Gastroesophageal sphincter (tissue), 3 donors: ENCODE data around the gene ATM.

Source experiments
- EP300 ChIP-seq: sonication (generic); formaldehyde crosslinking; IDR thresholded peaks from one replicate; pipeline ENCODE4 v1.6.1; 2017; ENCODE audit warnings: antibody characterized with exemption, mild to moderate bottlenecking
- POLR2AphosphoS5 ChIP-seq: sonication (generic); formaldehyde crosslinking; IDR thresholded peaks from one replicate; pipeline ENCODE4 v1.6.1; 2017; ENCODE audit warnings: antibody characterized with exemption
- TF ChIP-seq, protein P1 (sequence below), 4 experiments: fragments of 200-600 bp in 2 of 4; fragments of 450-650 bp in 2 of 4; sonication (generic) in 1 of 4; IDR thresholded peaks; one replicate each; pipeline ENCODE4 v1.5.1; 2017 to 2019; ENCODE audit warnings: antibody characterized with exemption in 4 of 4, mild to moderate bottlenecking in 2 of 4, moderate library complexity in 2 of 4

DNA sequence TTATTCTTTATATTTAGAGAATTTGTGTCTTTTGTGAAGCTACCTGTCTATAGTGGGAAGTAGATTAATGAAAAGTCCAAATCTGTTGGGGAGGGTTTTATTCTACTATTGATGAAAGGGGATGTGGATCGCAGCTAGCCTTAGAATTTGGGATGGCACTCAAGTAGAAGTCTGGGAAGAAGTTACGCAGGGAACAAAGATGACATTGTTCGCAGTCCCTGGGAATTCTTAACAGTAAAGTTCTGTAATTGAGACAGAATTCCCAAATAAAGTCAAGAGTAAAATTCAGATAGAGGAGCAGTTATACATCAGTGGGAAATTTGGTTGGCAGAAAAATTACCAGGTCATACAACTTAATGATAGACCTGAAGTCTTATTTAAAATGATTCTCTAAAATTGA lies 64.1 kb downstream of the ATM start:
- TF ChIP-seq, protein P1, sequence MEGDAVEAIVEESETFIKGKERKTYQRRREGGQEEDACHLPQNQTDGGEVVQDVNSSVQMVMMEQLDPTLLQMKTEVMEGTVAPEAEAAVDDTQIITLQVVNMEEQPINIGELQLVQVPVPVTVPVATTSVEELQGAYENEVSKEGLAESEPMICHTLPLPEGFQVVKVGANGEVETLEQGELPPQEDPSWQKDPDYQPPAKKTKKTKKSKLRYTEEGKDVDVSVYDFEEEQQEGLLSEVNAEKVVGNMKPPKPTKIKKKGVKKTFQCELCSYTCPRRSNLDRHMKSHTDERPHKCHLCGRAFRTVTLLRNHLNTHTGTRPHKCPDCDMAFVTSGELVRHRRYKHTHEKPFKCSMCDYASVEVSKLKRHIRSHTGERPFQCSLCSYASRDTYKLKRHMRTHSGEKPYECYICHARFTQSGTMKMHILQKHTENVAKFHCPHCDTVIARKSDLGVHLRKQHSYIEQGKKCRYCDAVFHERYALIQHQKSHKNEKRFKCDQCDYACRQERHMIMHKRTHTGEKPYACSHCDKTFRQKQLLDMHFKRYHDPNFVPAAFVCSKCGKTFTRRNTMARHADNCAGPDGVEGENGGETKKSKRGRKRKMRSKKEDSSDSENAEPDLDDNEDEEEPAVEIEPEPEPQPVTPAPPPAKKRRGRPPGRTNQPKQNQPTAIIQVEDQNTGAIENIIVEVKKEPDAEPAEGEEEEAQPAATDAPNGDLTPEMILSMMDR (IDR thresholded peaks at IDR 0.05): no peak
- TF ChIP-seq EP300 (no peak), POLR2AphosphoS5 (no peak)
